K562 (cell line): ENCODE data around the gene DNAAF3. TPM values are rescaled to one million over a fixed set of nuclear protein-coding genes. Genes with fewer than 3 reads are reported as not detected.

Source experiments
- ARNT ChIP-seq, 2 experiments: fragments of 450-650 bp; IDR thresholded peaks; 2 replicates each; pipeline ENCODE4 v1.6.1; 2016; ENCODE audit warnings: mild to moderate bottlenecking in 1 of 2
- CSDE1 ChIP-seq, 2 experiments: fragments of 450-650 bp; IDR thresholded peaks; 2 replicates each; pipeline ENCODE4 v1.6.1; 2016; ENCODE audit warnings: mild to moderate bottlenecking in 1 of 2
- DMBX1 ChIP-seq: fragments of 250-450 bp; sonication (Bioruptor Pico); IDR thresholded peaks from 2 replicates; pipeline ENCODE4 v1.8.0; 2022; ENCODE audit warnings: inconsistent platforms, mild to moderate bottlenecking, moderate library complexity, borderline replicate concordance
- E2F3 ChIP-seq: fragments of 250-450 bp; sonication (Bioruptor Pico); IDR thresholded peaks from 2 replicates; pipeline ENCODE4 v1.4.0; 2020; ENCODE audit warnings: mild to moderate bottlenecking
- GTF2E2 ChIP-seq: fragments of 200-800 bp; sonication (Bioruptor generic); IDR thresholded peaks from 2 replicates; pipeline ENCODE4 v1.6.1; 2016; ENCODE audit warnings: missing genetic modification characterization, missing compliant biosample characterization
- HNRNPLL ChIP-seq: fragments of 200-400 bp; formaldehyde crosslinking; IDR thresholded peaks from 2 replicates; pipeline ENCODE4 v1.6.1; 2017; ENCODE audit warnings: low read length, low read depth, mild to moderate bottlenecking; ENCODE audit not compliant: poor library complexity, severe bottlenecking
- HSF4 ChIP-seq: fragments of 250-450 bp; sonication (Bioruptor Pico); IDR thresholded peaks from 2 replicates; pipeline ENCODE4 v2.1.2; 2022; ENCODE audit warnings: mild to moderate bottlenecking, moderate library complexity, borderline replicate concordance
- MCM2 ChIP-seq: fragments of 450-650 bp; IDR thresholded peaks from 2 replicates; pipeline ENCODE4 v1.6.1; 2017; ENCODE audit warnings: low read depth, mild to moderate bottlenecking
- MCM3 ChIP-seq: fragments of 450-650 bp; IDR thresholded peaks from 2 replicates; pipeline ENCODE4 v1.6.1; 2016
- MEF2D ChIP-seq: conservative IDR thresholded peaks from 2 replicates; pipeline ENCODE4 v1.6.1; 2016; ENCODE audit warnings: low read depth, missing genetic modification characterization, missing compliant biosample characterization
- NR2C1 ChIP-seq, 2 experiments: fragments of 450-650 bp; IDR thresholded peaks; 2 replicates each; pipeline ENCODE4 v1.6.1; 2017; ENCODE audit warnings: mild to moderate bottlenecking in 2 of 2, antibody characterized with exemption in 1 of 2, inconsistent platforms in 1 of 2, missing compliant biosample characterization in 1 of 2, missing genetic modification characterization in 1 of 2
- NR3C1 ChIP-seq: sonication (generic); formaldehyde crosslinking; IDR thresholded peaks from 2 replicates; pipeline ENCODE4 v1.8.1; 2022; ENCODE audit warnings: missing genetic modification reagents
- PURB ChIP-seq: sonication (generic); formaldehyde crosslinking; IDR thresholded peaks from 2 replicates; pipeline ENCODE4 v1.9.0; 2021; ENCODE audit warnings: low read depth, mild to moderate bottlenecking, missing genetic modification reagents
- RHOXF2B ChIP-seq: fragments of 250-450 bp; sonication (Bioruptor Pico); conservative IDR thresholded peaks from 2 replicates; pipeline ENCODE4 v1.5.1; 2021
- RNF2 ChIP-seq: sonication (generic); IDR thresholded peaks from 2 replicates; pipeline ENCODE4 v1.6.1; 2016
- RNF219 ChIP-seq: fragments of 250-450 bp; sonication (Bioruptor Pico); IDR thresholded peaks from 2 replicates; pipeline ENCODE4 v1.5.0; 2022; ENCODE audit warnings: mild to moderate bottlenecking
- STAT5B ChIP-seq: fragments of 250-450 bp; sonication (Bioruptor Pico); IDR thresholded peaks from 2 replicates; pipeline ENCODE4 v1.8.0; 2021; ENCODE audit warnings: mild to moderate bottlenecking, inconsistent platforms
- SUPT5H ChIP-seq: fragments of 450-650 bp; IDR thresholded peaks from 2 replicates; pipeline ENCODE4 v1.6.1; 2016
- USF2 ChIP-seq: sonication (generic); formaldehyde crosslinking; IDR thresholded peaks from 2 replicates; pipeline ENCODE4 v1.5.0; 2020; ENCODE audit warnings: missing genetic modification reagents
- YBX1 ChIP-seq: fragments of 450-650 bp; IDR thresholded peaks from 2 replicates; pipeline ENCODE4 v1.7.1; 2016; ENCODE audit warnings: mild to moderate bottlenecking
- ZBTB26 ChIP-seq: fragments of 450-650 bp; formaldehyde crosslinking; IDR thresholded peaks from 2 replicates; pipeline ENCODE4 v1.4.0; 2022; ENCODE audit warnings: missing genetic modification characterization
- ZBTB8A ChIP-seq: fragments of 450-650 bp; IDR thresholded peaks from 2 replicates; pipeline ENCODE4 v1.6.1; 2018; ENCODE audit warnings: mild to moderate bottlenecking, moderate library complexity; ENCODE audit not compliant: partially characterized antibody
- ZNF165 ChIP-seq: fragments of 250-450 bp; sonication (Bioruptor Pico); IDR thresholded peaks from 2 replicates; pipeline ENCODE4 v1.4.0; 2020; ENCODE audit warnings: borderline replicate concordance
- polyA plus RNA-seq, 8 experiments: library from polyadenylated mRNA; depleted of rRNA in 4 of 8; stranded (reverse) in 5 of 8; unstranded in 3 of 8; fragments of >200 nt; fragmentation: Nextera tagmentation in 2 of 8; fragmentation: Illumina TruSeq in 1 of 8; extraction: Ambion mirVana in 2 of 8; extraction: Trizol in 1 of 8; gene quantifications; 2 replicates each; pipeline versions ENCODE4 v1.2.1 to v1.2.3, GENCODE V29; 2011 to 2014; ENCODE audit warnings: inconsistent platforms in 1 of 8, missing spikeins in 1 of 8
- total RNA-seq, 7 experiments: library from RNA; depleted of rRNA in 6 of 7; stranded (reverse); fragments of >200 nt in 6 of 7; fragmentation: Illumina TruSeq in 2 of 7; extraction: Trizol in 2 of 7; gene quantifications; 2 replicates each; pipeline versions ENCODE4 v1.2.1 to v1.2.3, GENCODE V29; 2011 to 2021; ENCODE audit warnings: low replicate concordance in 1 of 7
- TF ChIP-seq, protein P1 (sequence below): fragments of 250-450 bp; sonication (Bioruptor Pico); IDR thresholded peaks from 2 replicates; pipeline ENCODE4 v1.5.0; 2020; ENCODE audit warnings: mild to moderate bottlenecking

Gene DNAAF3
- total and polyA plus RNA-seq, 9 of the 15 experiments (the other 6 are each of a cell fraction or from before 2014, with no cell fraction given): 21.6 to 61.5 (median 43.0) TPM

GRCh38 chr19:55166530-55167268, at the start of gene DNAAF3 (continued):
- no peak for TF ChIP-seq RNF219
- TF ChIP-seq USF2 (CRISPR knock-in tag): no peak
- TF ChIP-seq PURB (CRISPR knock-in tag): no peak
- no peak for TF ChIP-seq NR2C1 (IDR thresholded peaks at IDR 0.05)
- no peak for TF ChIP-seq NR2C1 (tag; IDR thresholded peaks at IDR 0.05)
- TF ChIP-seq STAT5B (CRISPR knock-in tag): no peak
- peak; percentile 79 for TF ChIP-seq HNRNPLL
- no peak for TF ChIP-seq HSF4 (CRISPR knock-in tag)
- TF ChIP-seq MCM3: no peak
- TF ChIP-seq ARNT (IDR thresholded peaks at IDR 0.05): peak in 1 of 2 experiments; percentile 45; a peak in 1 of 4 replicates
- TF ChIP-seq MCM2: no peak
- no peak for TF ChIP-seq E2F3 (CRISPR knock-in tag)
- TF ChIP-seq ZBTB26 (CRISPR knock-in tag): 0 out of 2 replicates have a peak, but pooled peaks have one; percentile 58
- TF ChIP-seq DMBX1 (CRISPR knock-in tag): peak; percentile 29; the same call in 1 of the 2 replicates
- TF ChIP-seq, protein P1, sequence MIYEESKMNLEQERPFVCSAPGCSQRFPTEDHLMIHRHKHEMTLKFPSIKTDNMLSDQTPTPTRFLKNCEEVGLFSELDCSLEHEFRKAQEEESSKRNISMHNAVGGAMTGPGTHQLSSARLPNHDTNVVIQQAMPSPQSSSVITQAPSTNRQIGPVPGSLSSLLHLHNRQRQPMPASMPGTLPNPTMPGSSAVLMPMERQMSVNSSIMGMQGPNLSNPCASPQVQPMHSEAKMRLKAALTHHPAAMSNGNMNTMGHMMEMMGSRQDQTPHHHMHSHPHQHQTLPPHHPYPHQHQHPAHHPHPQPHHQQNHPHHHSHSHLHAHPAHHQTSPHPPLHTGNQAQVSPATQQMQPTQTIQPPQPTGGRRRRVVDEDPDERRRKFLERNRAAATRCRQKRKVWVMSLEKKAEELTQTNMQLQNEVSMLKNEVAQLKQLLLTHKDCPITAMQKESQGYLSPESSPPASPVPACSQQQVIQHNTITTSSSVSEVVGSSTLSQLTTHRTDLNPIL (CRISPR knock-in tag): no peak
- no peak for TF ChIP-seq RNF2
- TF ChIP-seq YBX1: no peak
- no peak for TF ChIP-seq GTF2E2 (tag)
- TF ChIP-seq SUPT5H: no peak
- TF ChIP-seq NR3C1: no peak
- TF ChIP-seq ZNF165 (CRISPR knock-in tag): 0 out of 2 replicates have a peak, but pooled peaks have one; percentile 66
- no peak for TF ChIP-seq MEF2D
- TF ChIP-seq CSDE1 (IDR thresholded peaks at IDR 0.05): peak in 1 of 2 experiments; percentile 100; a peak in 2 of 4 replicates
- TF ChIP-seq ZBTB8A: no peak
- TF ChIP-seq RHOXF2B (CRISPR knock-in tag): no peak
